Esophagus muscularis mucosa (tissue), 4 donors: ENCODE results near the gene MCAT. TPM values are rescaled to one million over a fixed set of nuclear protein-coding genes. Genes with fewer than 3 reads are reported as not detected.
A peak's percentile ranks its signal among the peaks of the same experiment; 100 is the strongest.

ENCODE experiments used
- DNase-seq: peaks from one replicate; pipeline ENCODE4 v3.0.0-alpha.2; 2017; ENCODE audit errors: extremely low spot score
- H3K27ac ChIP-seq, 4 donors: fragments of 200-600 bp; sonication (generic); replicated peaks in 1 of 4; 1 replicate in 3 of 4; 2 replicates in 1 of 4; pipeline ENCODE4 v1.5.1; 2016 to 2019; ENCODE audit warnings: mild to moderate bottlenecking in 1 of 4
- H3K27me3 ChIP-seq, 4 donors: fragments of 200-600 bp; sonication (generic); one replicate each; pipeline versions ENCODE4 v1.5.1 to v1.6.0; 2016 to 2019
- H3K36me3 ChIP-seq, 4 donors: fragments of 200-600 bp; sonication (generic); one replicate each; pipeline ENCODE4 v1.5.1; 2016 to 2019
- H3K4me1 ChIP-seq, 4 donors: fragments of 200-600 bp; sonication (generic); one replicate each; pipeline ENCODE4 v1.5.1; 2016 to 2019
- H3K4me3 ChIP-seq, 4 donors: fragments of 200-600 bp; sonication (generic); 1 replicate in 2 of 4; 2 replicates in 2 of 4; pipeline ENCODE4 v1.5.1; 2016 to 2019; ENCODE audit warnings: mild to moderate bottlenecking in 4 of 4, moderate library complexity in 1 of 4
- H3K9me3 ChIP-seq, 4 donors: fragments of 200-600 bp; sonication (generic); 1 replicate in 3 of 4; 2 replicates in 1 of 4; pipeline ENCODE4 v1.5.1; 2016 to 2019
- CTCF ChIP-seq, 3 experiments: fragments of 200-600 bp in 2 of 3; fragments of 450-650 bp in 1 of 3; sonication (generic) in 2 of 3; IDR thresholded peaks; one replicate each; pipeline ENCODE4 v1.5.1; 2017 to 2019; ENCODE audit warnings: antibody characterized with exemption in 3 of 3, mild to moderate bottlenecking in 2 of 3, moderate library complexity in 1 of 3
- EP300 ChIP-seq: sonication (generic); formaldehyde crosslinking; IDR thresholded peaks from one replicate; pipeline ENCODE4 v1.6.1; 2017; ENCODE audit warnings: antibody characterized with exemption
- POLR2A ChIP-seq: fragments of 450-650 bp; IDR thresholded peaks from one replicate; pipeline ENCODE4 v1.6.1; 2017; ENCODE audit warnings: antibody characterized with exemption, moderate library complexity, mild to moderate bottlenecking, low read depth
- POLR2AphosphoS5 ChIP-seq, 2 donors: sonication (generic); formaldehyde crosslinking; IDR thresholded peaks; one replicate each; pipeline ENCODE4 v1.6.1; 2017; ENCODE audit warnings: antibody characterized with exemption in 2 of 2
- WGBS: methylation state at CpG from one replicate; pipeline ENCODE4 v1.1.5; 2018; 5-methylcytosine and 5-hydroxymethylcytosine counted together
- intact Hi-C: fragments of 100-400 bp; cut with DNase I; formaldehyde crosslinking; loops from one replicate; pipeline ENCODE4 v1.15.1; 2023
- total RNA-seq, 4 donors: library from RNA; depleted of rRNA; stranded (reverse); fragments of >200 nt; gene quantifications; one replicate each; pipeline versions ENCODE4 v1.1.0 to v1.2.1, GENCODE V29; 2016

The MCAT gene
- total RNA-seq, 4 donors from 2014 or later, result 15.8 to 32.1 (median 22.7) TPM

- Histone ChIP-seq H3K27ac (peak within 1 kb of the TSS; percentile 50 to 74 (median 60)), H3K4me1 (peaks cover 12 to 16% (median 15%) of the 10 kb centered on the region in 4 donors), H3K9me3 (no peaks in the 10 kb centered on the region), H3K4me3 (peak within 1 kb of the TSS; percentile 75 to 85 (median 81)), H3K27me3 (no peaks in the 10 kb centered on the region), H3K36me3 (peaks cover 0 to 6% (median 0%) of the 10 kb centered on the region in 4 donors)
- WGBS, result 6% methylated on average over 40 of the region's 64 CpGs
- peak; percentile 94 for DNase-seq
- intact Hi-C loops, result no loop called here
- TF ChIP-seq CTCF (IDR thresholded peaks at IDR 0.05) (peak in 2 of 3 experiments; percentile 22 to 25), POLR2A (no peak), POLR2AphosphoS5 (IDR thresholded peaks at IDR 0.05) (peak; percentile 61 to 76), EP300 (no peak)
Measured at GRCh38 chr22:43088984-43089717, 54.0 kb downstream of the MCAT start, which contains the start of gene TTLL1. TSS of gene TTLL1 (minus strand) at chr22:43089391. CDS start at chr22:43075586, 13,805 bp downstream.

DNA sequence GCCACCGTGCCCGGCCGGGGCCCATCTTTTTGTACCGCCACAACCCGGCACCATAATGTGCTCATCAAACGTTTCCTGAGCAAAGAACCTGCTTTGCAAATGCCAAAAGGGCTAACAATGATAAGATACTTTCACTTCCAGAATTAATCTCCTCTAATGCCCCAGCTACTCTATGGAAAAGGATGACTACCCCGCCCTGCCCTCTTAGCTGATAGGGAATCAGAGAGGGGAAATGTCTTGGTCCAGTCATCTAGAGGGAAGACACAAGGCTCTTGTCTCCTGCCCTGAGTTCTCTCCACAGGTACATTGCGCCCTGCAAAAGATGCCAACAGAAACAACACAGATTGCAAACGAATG, 54.6 kb downstream of the MCAT start:
- H3K9me3 ChIP-seq, result no peaks in the 10 kb centered on the region
- TF ChIP-seq EP300, result no peak
- TF ChIP-seq POLR2A, result no peak
- no peak for TF ChIP-seq CTCF (IDR thresholded peaks at IDR 0.05)
- TF ChIP-seq POLR2AphosphoS5 (IDR thresholded peaks at IDR 0.05), result no peak
- H3K27ac ChIP-seq, result peak overlapping the region in 3 of 4 donors; percentile 56 to 74 (median 63)
- no peak for DNase-seq
- H3K36me3 ChIP-seq, result peaks cover 0 to 6% (median 0%) of the 10 kb centered on the region in 4 donors
- WGBS, result 55% methylated on average over 9 of the region's 9 CpGs
- no peaks in the 10 kb centered on the region for H3K27me3 ChIP-seq
- intact Hi-C loops, result no loop called here
- H3K4me1 ChIP-seq, result peaks cover 12 to 16% (median 15%) of the 10 kb centered on the region in 4 donors
- H3K4me3 ChIP-seq, result peak overlapping the region; percentile 75 to 85 (median 81)

- Histone ChIP-seq H3K4me1 (peaks cover 12 to 16% (median 15%) of the 10 kb centered on the region in 4 donors), H3K4me3 (no peak overlapping the region), H3K27me3 (no peaks in the 10 kb centered on the region), H3K36me3 (peaks cover 0 to 6% (median 0%) of the 10 kb centered on the region in 4 donors), H3K27ac (no peak overlapping the region), H3K9me3 (no peaks in the 10 kb centered on the region)
- intact Hi-C loops, result no loop called here
- WGBS, result 86% methylated on average over 19 of the region's 19 CpGs
- TF ChIP-seq POLR2AphosphoS5 (IDR thresholded peaks at IDR 0.05) (no peak), EP300 (no peak), POLR2A (no peak), CTCF (IDR thresholded peaks at IDR 0.05) (no peak)
- DNase-seq, result no peak
Measured at GRCh38 chr22:43085658-43086606, 57.3 kb downstream of the MCAT start.

Other genes with a start within 250 kb of the MCAT start
- 100 to 1,000 TPM in 3 of 4 donors, 10 to 100 TPM in 1; 91.1 to 147 (median 116) TPM for gene PACSIN2, start 128.2 kb downstream of the MCAT start, total RNA-seq
- 1 to 10 TPM; 2.8 to 7.3 (median 4.1) TPM for gene TTLL1, start 54.0 kb downstream of the MCAT start, total RNA-seq
- under 1 TPM in 1 of 4 donors, not detected in 3; 0.32 TPM for gene BIK, start 32.6 kb downstream of the MCAT start, total RNA-seq
- 100 to 1,000 TPM; 172 to 191 (median 182) TPM for gene TSPO, start 8.2 kb upstream of the MCAT start, total RNA-seq
- gene TTLL12, start 43.7 kb upstream of the MCAT start, total RNA-seq, result 10 to 100 TPM; 19.9 to 32.8 (median 28.0) TPM
- 100 to 1,000 TPM in 1 of 4 donors, 10 to 100 TPM in 3; 33.3 to 109 (median 66.3) TPM for gene SCUBE1, start 200.0 kb upstream of the MCAT start, total RNA-seq